HEK293 (cell line): Measurements from ENCODE around the gene CCDC27.
A peak's percentile ranks its signal among the peaks of the same experiment; 100 is the strongest.
"Not testable (repeated sequence)": the region's sequence is repeated elsewhere in the genome, so short reads cannot be mapped to it uniquely, and the experiment has no call there.

Experiments
- CTCF ChIA-PET: fragments of 350-600 bp; formaldehyde crosslinking; extraction: SDS; loops from one replicate; lab custom pipeline; 2021; ENCODE audit warnings: antibody characterized with exemption; lab: Yijun Ruan, JAX
- POLR2A ChIA-PET: fragments of 300-600 bp; formaldehyde crosslinking; extraction: SDS; loops from one replicate; lab custom pipeline; 2020; ENCODE audit warnings: antibody characterized with exemption, inconsistent platforms; lab: Yijun Ruan, JAX
- H3K27ac ChIP-seq: fragments of 200-500 bp; sonication (Bioruptor generic); 2 replicates; pipeline ENCODE4 v1.5.1; 2014; ENCODE audit warnings: low read depth, low read length, control low read depth, inconsistent platforms; ENCODE audit errors: extremely low read depth
- H3K36me3 ChIP-seq, 2 experiments: fragments of 200-500 bp in 1 of 2; sonication (Bioruptor generic) in 1 of 2; 1 replicate in 1 of 2; 2 replicates in 1 of 2; pipeline ENCODE4 v1.5.1; 2014 to 2017; ENCODE audit warnings: inconsistent platforms in 2 of 2, low read length in 2 of 2; ENCODE audit not compliant: control insufficient read depth in 2 of 2, insufficient read depth in 1 of 2
- H3K4me1 ChIP-seq: fragments of 200-500 bp; sonication (Bioruptor generic); 2 replicates; pipeline ENCODE4 v1.5.1; 2014; ENCODE audit warnings: mild to moderate bottlenecking, low read length, inconsistent platforms; ENCODE audit not compliant: control insufficient read depth, insufficient read depth
- H3K4me3 ChIP-seq: 2 replicates; pipeline ENCODE4 v1.5.1; 2011; ENCODE audit warnings: low read depth, mild to moderate bottlenecking, control low read depth, low read length, moderate library complexity
- H3K9me3 ChIP-seq: fragments of 200-500 bp; sonication (Bioruptor generic); 2 replicates; pipeline ENCODE4 v1.5.1; 2014; ENCODE audit warnings: low read depth, low read length, inconsistent platforms; ENCODE audit not compliant: control insufficient read depth, insufficient read depth
- BCL6B ChIP-seq: fragments of 450-650 bp; formaldehyde crosslinking; IDR thresholded peaks from 2 replicates; pipeline ENCODE4 v1.5.1; 2017; ENCODE audit warnings: missing biosample characterization, missing genetic modification characterization
- GLI2 ChIP-seq: fragments of 450-650 bp; formaldehyde crosslinking; IDR thresholded peaks from 2 replicates; pipeline ENCODE4; 2017; ENCODE audit warnings: missing biosample characterization, missing genetic modification characterization, low read depth, borderline replicate concordance
- HOXD13 ChIP-seq: sonication (generic); formaldehyde crosslinking; IDR thresholded peaks from 2 replicates; pipeline ENCODE4 v1.8.0; 2022; ENCODE audit warnings: missing genetic modification reagents, borderline replicate concordance
- MYNN ChIP-seq: fragments of 450-650 bp; formaldehyde crosslinking; IDR thresholded peaks from 2 replicates; pipeline ENCODE4 v1.5.1; 2016; ENCODE audit warnings: missing biosample characterization, missing genetic modification characterization, borderline replicate concordance
- OVOL3 ChIP-seq: fragments of 450-650 bp; formaldehyde crosslinking; IDR thresholded peaks from 2 replicates; pipeline ENCODE4 v1.5.1; 2016; ENCODE audit warnings: missing biosample characterization, missing genetic modification characterization
- SALL2 ChIP-seq: fragments of 450-650 bp; formaldehyde crosslinking; IDR thresholded peaks from 2 replicates; pipeline ENCODE4 v1.5.0; 2017; ENCODE audit warnings: missing biosample characterization, mild to moderate bottlenecking, missing genetic modification characterization, borderline replicate concordance
- SCRT1 ChIP-seq: fragments of 450-650 bp; formaldehyde crosslinking; IDR thresholded peaks from 2 replicates; pipeline ENCODE4 v1.5.1; 2016; ENCODE audit warnings: missing biosample characterization, missing genetic modification characterization, borderline replicate concordance
- SP2 ChIP-seq: fragments of 450-650 bp; formaldehyde crosslinking; IDR thresholded peaks from 2 replicates; pipeline ENCODE4 v1.5.1; 2016; ENCODE audit warnings: missing biosample characterization, missing genetic modification characterization
- ZEB2 ChIP-seq: fragments of 450-650 bp; formaldehyde crosslinking; IDR thresholded peaks from 2 replicates; pipeline ENCODE4 v1.5.1; 2016; ENCODE audit warnings: missing biosample characterization, missing genetic modification characterization
- ZNF19 ChIP-seq: fragments of 450-650 bp; formaldehyde crosslinking; IDR thresholded peaks from 2 replicates; pipeline ENCODE4; 2016; ENCODE audit warnings: missing biosample characterization, missing genetic modification characterization, low read depth
- ZNF223 ChIP-seq: fragments of 450-650 bp; formaldehyde crosslinking; IDR thresholded peaks from 2 replicates; pipeline ENCODE4 v1.5.1; 2016; ENCODE audit warnings: missing biosample characterization, missing genetic modification characterization
- ZNF311 ChIP-seq: fragments of 450-650 bp; formaldehyde crosslinking; IDR thresholded peaks from 2 replicates; pipeline ENCODE4 v1.5.1; 2017; ENCODE audit warnings: missing biosample characterization, missing genetic modification characterization, borderline replicate concordance
- ZNF335 ChIP-seq: fragments of 450-650 bp; formaldehyde crosslinking; conservative IDR thresholded peaks from 2 replicates; pipeline ENCODE4 v1.5.1; 2016; ENCODE audit warnings: missing biosample characterization, missing genetic modification characterization
- ZNF416 ChIP-seq: fragments of 450-650 bp; formaldehyde crosslinking; IDR thresholded peaks from 2 replicates; pipeline ENCODE4 v1.5.1; 2016; ENCODE audit warnings: missing biosample characterization, missing genetic modification characterization
- ZNF433 ChIP-seq: fragments of 450-650 bp; formaldehyde crosslinking; IDR thresholded peaks from 2 replicates; pipeline ENCODE4 v1.5.1; 2016; ENCODE audit warnings: missing biosample characterization, missing genetic modification characterization, low read depth
- ZNF473 ChIP-seq: fragments of 450-650 bp; formaldehyde crosslinking; IDR thresholded peaks from 2 replicates; pipeline ENCODE4 v1.5.1; 2017; ENCODE audit warnings: missing biosample characterization, missing genetic modification characterization
- ZNF510 ChIP-seq: fragments of 450-650 bp; formaldehyde crosslinking; IDR thresholded peaks from 2 replicates; pipeline ENCODE4 v1.5.1; 2018; ENCODE audit warnings: mild to moderate bottlenecking, missing genetic modification characterization, missing biosample characterization; ENCODE audit not compliant: insufficient replicate concordance
- ZNF514 ChIP-seq: fragments of 450-650 bp; formaldehyde crosslinking; IDR thresholded peaks from 2 replicates; pipeline ENCODE4 v1.5.1; 2016; ENCODE audit warnings: missing biosample characterization, missing genetic modification characterization
- ZNF610 ChIP-seq: fragments of 450-650 bp; formaldehyde crosslinking; IDR thresholded peaks from 2 replicates; pipeline ENCODE4 v1.5.1; 2016; ENCODE audit warnings: missing biosample characterization, missing genetic modification characterization, borderline replicate concordance
- ZNF629 ChIP-seq: fragments of 450-650 bp; formaldehyde crosslinking; IDR thresholded peaks from 2 replicates; pipeline ENCODE4 v1.5.1; 2017; ENCODE audit warnings: missing biosample characterization, missing genetic modification characterization
- ZNF654 ChIP-seq: fragments of 450-650 bp; formaldehyde crosslinking; IDR thresholded peaks from 2 replicates; pipeline ENCODE4 v1.5.1; 2016; ENCODE audit warnings: low read depth, missing biosample characterization, missing genetic modification characterization
- ZNF664 ChIP-seq: fragments of 450-650 bp; formaldehyde crosslinking; IDR thresholded peaks from 2 replicates; pipeline ENCODE4 v1.5.1; 2016; ENCODE audit warnings: missing biosample characterization, missing genetic modification characterization
- ZNF670 ChIP-seq: fragments of 450-650 bp; formaldehyde crosslinking; IDR thresholded peaks from 2 replicates; pipeline ENCODE4 v1.5.1; 2016; ENCODE audit warnings: missing biosample characterization, missing genetic modification characterization, low read depth
- ZNF677 ChIP-seq: fragments of 450-650 bp; IDR thresholded peaks from 2 replicates; pipeline ENCODE4 v1.5.0; 2018; ENCODE audit warnings: missing biosample characterization, mild to moderate bottlenecking, missing genetic modification characterization, moderate library complexity
- ZNF692 ChIP-seq: fragments of 450-650 bp; formaldehyde crosslinking; IDR thresholded peaks from 2 replicates; pipeline ENCODE4 v1.5.1; 2016; ENCODE audit warnings: missing biosample characterization, missing genetic modification characterization
- ZNF701 ChIP-seq: fragments of 450-650 bp; formaldehyde crosslinking; IDR thresholded peaks from 2 replicates; pipeline ENCODE4 v1.5.1; 2016; ENCODE audit warnings: missing biosample characterization, missing genetic modification characterization
- ZXDB ChIP-seq: fragments of 450-650 bp; formaldehyde crosslinking; IDR thresholded peaks from 2 replicates; pipeline ENCODE4 v1.5.1; 2016; ENCODE audit warnings: missing biosample characterization, missing genetic modification characterization

CCDC27 gene

GRCh38 chr1:3746830-3747521 is 5.3 kb upstream of the CCDC27 start (continued):
- TF ChIP-seq ZNF629 (tag by site-specific recombination) (0 out of 2 replicates have a peak, but pooled peaks have one; percentile 17), ZNF692 (tag by site-specific recombination) (0 out of 2 replicates have a peak, but pooled peaks have one; percentile 40), ZNF416 (tag by site-specific recombination) (no peak), SP2 (tag by site-specific recombination) (peak; percentile 88)
- TF ChIP-seq, all 188 proteins: peak for 24

GRCh38 chr1:3747522-3747848 is 4.8 kb upstream of the CCDC27 start:
- CTCF ChIA-PET, result no interaction called here
- Histone ChIP-seq H3K36me3 (peaks cover 7 to 34% of the 10 kb centered on the region in 2 experiments; a peak in 2 of 3 replicates), H3K4me1 (no peaks in the 10 kb centered on the region), H3K9me3 (no peaks in the 10 kb centered on the region), H3K27ac (no peak overlapping the region), H3K4me3 (peak overlapping the region; percentile 83)
- TF ChIP-seq SCRT1 (tag by site-specific recombination) (no peak), ZXDB (tag by site-specific recombination) (no peak), ZNF19 (tag by site-specific recombination) (no peak), ZNF335 (tag by site-specific recombination) (peak; percentile 47), ZNF654 (tag by site-specific recombination) (no peak), ZNF677 (tag by site-specific recombination) (no peak), BCL6B (tag by site-specific recombination) (no peak), ZNF223 (tag by site-specific recombination) (no peak), ZNF433 (tag by site-specific recombination) (no peak), HOXD13 (CRISPR knock-in tag) (no peak), ZNF610 (tag by site-specific recombination) (no peak), ZEB2 (peak; percentile 72), GLI2 (no peak), ZNF701 (no peak), MYNN (no peak), ZNF670 (tag by site-specific recombination) (no peak), ZNF473 (tag by site-specific recombination) (no peak)
- POLR2A ChIA-PET, result no interaction called here

- no peak overlapping the region for H3K27ac ChIP-seq
- H3K4me3 ChIP-seq, result no peak overlapping the region
- no peaks in the 10 kb centered on the region for H3K4me1 ChIP-seq
- ChIA-PET POLR2A (no interaction called here), CTCF (interaction anchor here (1.2 kb wide), 1 partner anchor 23 kb away, joined by 3 read pairs; no protein-coding TSS in a partner anchor)
- peaks cover 7 to 30% of the 10 kb centered on the region in 2 experiments; a peak in 2 of 3 replicates for H3K36me3 ChIP-seq
- TF ChIP-seq ZNF664 (tag by site-specific recombination), result no peak
- TF ChIP-seq ZNF610 (tag by site-specific recombination), result no peak
- no peak for TF ChIP-seq ZNF514
- no peak for TF ChIP-seq SALL2 (tag by site-specific recombination)
- TF ChIP-seq OVOL3 (tag by site-specific recombination), result no peak
- no peak for TF ChIP-seq ZNF311
- TF ChIP-seq ZNF510, result no peak
- TF ChIP-seq, all 188 proteins: peak for 0
- no peaks in the 10 kb centered on the region for H3K9me3 ChIP-seq
Measured at GRCh38 chr1:3747903-3748302, 4.3 kb upstream of the CCDC27 start.

- H3K4me3 ChIP-seq, POLR2A ChIA-PET, H3K9me3 ChIP-seq, H3K27ac ChIP-seq, H3K4me1 ChIP-seq: not testable (repeated sequence)
- CTCF ChIA-PET, result interaction anchor here (1.2 kb wide), 1 partner anchor 24 kb away, joined by 3 read pairs; no protein-coding TSS in a partner anchor
- H3K36me3 ChIP-seq, result peaks cover 7 to 25% of the 10 kb centered on the region in 2 experiments; a peak in 2 of 3 replicates
Measured at GRCh38 chr1:3748316-3748900, 3.8 kb upstream of the CCDC27 start.
